Right lobe of liver (tissue), 4 donors: Measurements from ENCODE around the gene CIB4.
"Not testable (repeated sequence)": the region's sequence is repeated elsewhere in the genome, so short reads cannot be mapped to it uniquely, and the experiment has no call there.

Experiments used
- CTCF ChIP-seq, 4 donors: fragments of 200-600 bp in 3 of 4; fragments of 450-650 bp in 1 of 4; IDR thresholded peaks; one replicate each; pipeline versions ENCODE4 v1.5.1 to v1.8.0; 2016 to 2022; ENCODE audit warnings: antibody characterized with exemption in 4 of 4, mild to moderate bottlenecking in 2 of 4
- POLR2A ChIP-seq: fragments of 450-650 bp; IDR thresholded peaks from one replicate; pipeline ENCODE4 v1.6.1; 2017; ENCODE audit warnings: antibody characterized with exemption, mild to moderate bottlenecking
- donor health status: DM: no; HTN: no; CAD: no.
- donor health status: DM: no; HTN: no; CAD: no.
- donor health status: DM: no; HTN: yes; CAD: no.

- not testable (repeated sequence) for TF ChIP-seq CTCF (IDR thresholded peaks at IDR 0.05); POLR2A
Measured at GRCh38 chr2:26655120-26655519, 14.0 kb upstream of the CIB4 start.
